Measurements from ENCODE around the gene GTPBP4. TPM values are rescaled to one million over a fixed set of nuclear protein-coding genes. Genes with fewer than 3 reads are reported as not detected.

The GTPBP4 gene
- total RNA-seq, 1 experiment from 2014 or later, result 111 TPM

DNA sequence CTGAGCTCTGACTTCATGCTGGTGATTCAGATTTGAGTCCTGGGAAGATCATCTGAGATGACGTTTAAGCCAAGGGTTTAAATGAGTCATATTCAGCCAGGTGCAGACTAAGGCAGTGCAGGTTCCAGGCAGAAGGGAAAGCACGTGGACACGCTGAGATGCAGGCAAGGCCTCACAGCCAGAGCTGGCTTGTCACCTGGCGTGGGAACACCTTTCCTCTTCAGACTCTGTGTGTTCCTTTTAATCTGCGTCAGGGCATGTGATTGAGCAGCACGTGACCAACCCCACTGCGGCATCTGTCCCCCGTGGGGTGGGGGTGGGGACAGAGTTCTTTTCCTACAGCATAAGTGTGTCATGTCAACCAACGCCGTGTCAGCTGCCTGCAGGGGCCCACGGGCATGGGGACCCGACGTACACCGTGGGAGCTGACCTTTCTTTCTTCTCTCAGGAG is 48.1 kb downstream of the GTPBP4 start:
- H3K27ac ChIP-seq (ENCODE audit: low read depth, low read length), result no peak overlapping the region
- H3K9me2 ChIP-seq (ENCODE audit: insufficient read depth), result no peaks in the 10 kb centered on the region
- no peak for TF ChIP-seq EGR1 (IDR thresholded peaks at IDR 0.05; ENCODE audit: low read depth)
- no peak overlapping the region for H2AFZ ChIP-seq (ENCODE audit: low read depth, low read length, poor library complexity, severe bottlenecking)
- ChIA-PET RAD21 (ENCODE audit: low non-redundant PET in 1 of 2, low total read pairs in 2 of 2, uncharacterized antibody in 2 of 2, unreplicated experiment in 2 of 2) (no interaction called here), POLR2A (no interaction called here), CTCF (no interaction called here)
- no peak overlapping the region for H3K9ac ChIP-seq (ENCODE audit: low read length)
- no peak overlapping the region for H3K4me2 ChIP-seq (ENCODE audit: low read length)
- intact Hi-C loops (cut with micrococcal nuclease), result no loop called here
- no peaks in the 10 kb centered on the region for H3K79me2 ChIP-seq (ENCODE audit: insufficient read depth, low read length)
- ATAC-seq (no peak), DNase-seq (ENCODE audit: low read depth, low spot score) (no peak)
- H3K36me3 ChIP-seq (ENCODE audit: control insufficient read depth in 1 of 2, insufficient read depth in 2 of 2, low read length in 2 of 2), result peaks cover 12 to 14% of the 10 kb centered on the region in 2 experiments
- H3K4me1 ChIP-seq (ENCODE audit: control insufficient read depth in 1 of 2, insufficient read depth in 2 of 2, low read length in 2 of 2), result 0 out of 4 replicates have a peak, but pooled peaks cover 0 to 3% of the 10 kb centered on the region in 2 experiments
- H4K20me1 ChIP-seq (ENCODE audit: insufficient read depth), result no peaks in the 10 kb centered on the region
- no peaks in the 10 kb centered on the region for H3K27me3 ChIP-seq (ENCODE audit: insufficient read depth, low read length)
- no TSS peak for BruUV-seq (replicated peaks)
- no peak overlapping the region for H3K4me3 ChIP-seq (replicated peaks in 1 of 2; ENCODE audit: low read depth in 1 of 2, low read length in 2 of 2)
- H3K9me3 ChIP-seq (ENCODE audit: control insufficient read depth in 1 of 2, insufficient read depth in 1 of 2, low read depth in 1 of 2, low read length in 2 of 2), result no peaks in the 10 kb centered on the region

DNA sequence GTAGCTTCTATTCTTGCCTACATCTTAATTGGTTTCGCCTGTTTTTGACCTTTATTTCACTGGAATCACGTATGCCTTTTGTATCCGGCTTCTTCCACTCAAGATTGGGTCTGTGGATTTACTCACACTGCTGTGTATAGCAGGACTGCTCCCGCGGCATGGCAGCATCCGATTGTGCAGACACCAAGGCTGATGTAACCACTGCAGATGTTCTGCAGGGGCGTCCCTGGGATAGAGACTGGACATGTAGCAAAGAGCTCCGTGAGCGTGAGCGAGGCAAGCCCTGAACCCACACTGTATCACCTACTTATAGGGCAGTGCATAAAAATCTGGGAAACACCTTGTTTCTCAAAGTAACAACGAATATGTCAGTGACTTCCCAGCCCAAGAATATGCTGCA is 48.9 kb downstream of the GTPBP4 start:
- Histone ChIP-seq H2AFZ (ENCODE audit: low read depth, low read length, poor library complexity, severe bottlenecking) (no peak overlapping the region), H3K4me2 (ENCODE audit: low read length) (no peak overlapping the region), H3K4me1 (ENCODE audit: control insufficient read depth in 1 of 2, insufficient read depth in 2 of 2, low read length in 2 of 2) (0 out of 4 replicates have a peak, but pooled peaks cover 0 to 3% of the 10 kb centered on the region in 2 experiments), H3K9me2 (ENCODE audit: insufficient read depth) (no peaks in the 10 kb centered on the region), H3K9ac (ENCODE audit: low read length) (no peak overlapping the region), H3K27me3 (ENCODE audit: insufficient read depth, low read length) (no peaks in the 10 kb centered on the region), H3K4me3 (replicated peaks in 1 of 2; ENCODE audit: low read depth in 1 of 2, low read length in 2 of 2) (no peak overlapping the region), H3K36me3 (ENCODE audit: control insufficient read depth in 1 of 2, insufficient read depth in 2 of 2, low read length in 2 of 2) (peaks cover 14 to 17% of the 10 kb centered on the region in 2 experiments), H4K20me1 (ENCODE audit: insufficient read depth) (no peaks in the 10 kb centered on the region), H3K9me3 (ENCODE audit: control insufficient read depth in 1 of 2, insufficient read depth in 1 of 2, low read depth in 1 of 2, low read length in 2 of 2) (no peaks in the 10 kb centered on the region), H3K27ac (ENCODE audit: low read depth, low read length) (no peak overlapping the region), H3K79me2 (ENCODE audit: insufficient read depth, low read length) (no peaks in the 10 kb centered on the region)
- intact Hi-C loops (cut with micrococcal nuclease), result no loop called here
- ChIA-PET RAD21 (ENCODE audit: low non-redundant PET in 1 of 2, low total read pairs in 2 of 2, uncharacterized antibody in 2 of 2, unreplicated experiment in 2 of 2) (no interaction called here), CTCF (no interaction called here), POLR2A (no interaction called here)
- TF ChIP-seq SIN3A (IDR thresholded peaks at IDR 0.05; ENCODE audit: low read depth), result no peak
- no peak for TF ChIP-seq JUND (IDR thresholded peaks at IDR 0.05)
- TF ChIP-seq POLR2A (IDR thresholded peaks at IDR 0.05; ENCODE audit: borderline replicate concordance, extremely low read depth, insufficient read depth, insufficient read length), result no peak
- TF ChIP-seq EZH2 (IDR thresholded peaks at IDR 0.05), result no peak
- TF ChIP-seq, protein P1, sequence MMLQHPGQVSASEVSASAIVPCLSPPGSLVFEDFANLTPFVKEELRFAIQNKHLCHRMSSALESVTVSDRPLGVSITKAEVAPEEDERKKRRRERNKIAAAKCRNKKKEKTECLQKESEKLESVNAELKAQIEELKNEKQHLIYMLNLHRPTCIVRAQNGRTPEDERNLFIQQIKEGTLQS (IDR thresholded peaks at IDR 0.05), result no peak
- TF ChIP-seq RAD21 (IDR thresholded peaks at IDR 0.05; ENCODE audit: low read depth), result no peak
- TF ChIP-seq TCF7L2 (IDR thresholded peaks at IDR 0.05; ENCODE audit: borderline replicate concordance, extremely low read depth, insufficient read depth, insufficient read length), result no peak
- TF ChIP-seq YY1 (IDR thresholded peaks at IDR 0.05; ENCODE audit: extremely low read depth, insufficient replicate concordance, low read depth, low read length), result no peak
- TF ChIP-seq CEBPB (IDR thresholded peaks at IDR 0.05; ENCODE audit: low read depth), result no peak
- TF ChIP-seq SP1 (IDR thresholded peaks at IDR 0.05; ENCODE audit: low read depth), result no peak
- TF ChIP-seq, protein P2, sequence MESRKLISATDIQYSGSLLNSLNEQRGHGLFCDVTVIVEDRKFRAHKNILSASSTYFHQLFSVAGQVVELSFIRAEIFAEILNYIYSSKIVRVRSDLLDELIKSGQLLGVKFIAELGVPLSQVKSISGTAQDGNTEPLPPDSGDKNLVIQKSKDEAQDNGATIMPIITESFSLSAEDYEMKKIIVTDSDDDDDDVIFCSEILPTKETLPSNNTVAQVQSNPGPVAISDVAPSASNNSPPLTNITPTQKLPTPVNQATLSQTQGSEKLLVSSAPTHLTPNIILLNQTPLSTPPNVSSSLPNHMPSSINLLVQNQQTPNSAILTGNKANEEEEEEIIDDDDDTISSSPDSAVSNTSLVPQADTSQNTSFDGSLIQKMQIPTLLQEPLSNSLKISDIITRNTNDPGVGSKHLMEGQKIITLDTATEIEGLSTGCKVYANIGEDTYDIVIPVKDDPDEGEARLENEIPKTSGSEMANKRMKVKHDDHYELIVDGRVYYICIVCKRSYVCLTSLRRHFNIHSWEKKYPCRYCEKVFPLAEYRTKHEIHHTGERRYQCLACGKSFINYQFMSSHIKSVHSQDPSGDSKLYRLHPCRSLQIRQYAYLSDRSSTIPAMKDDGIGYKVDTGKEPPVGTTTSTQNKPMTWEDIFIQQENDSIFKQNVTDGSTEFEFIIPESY (IDR thresholded peaks at IDR 0.05; ENCODE audit: extremely low read depth, insufficient replicate concordance, low read length), result no peak
- TF ChIP-seq ELF1 (IDR thresholded peaks at IDR 0.05; ENCODE audit: borderline replicate concordance, low read depth), result no peak
- TF ChIP-seq, protein P3, sequence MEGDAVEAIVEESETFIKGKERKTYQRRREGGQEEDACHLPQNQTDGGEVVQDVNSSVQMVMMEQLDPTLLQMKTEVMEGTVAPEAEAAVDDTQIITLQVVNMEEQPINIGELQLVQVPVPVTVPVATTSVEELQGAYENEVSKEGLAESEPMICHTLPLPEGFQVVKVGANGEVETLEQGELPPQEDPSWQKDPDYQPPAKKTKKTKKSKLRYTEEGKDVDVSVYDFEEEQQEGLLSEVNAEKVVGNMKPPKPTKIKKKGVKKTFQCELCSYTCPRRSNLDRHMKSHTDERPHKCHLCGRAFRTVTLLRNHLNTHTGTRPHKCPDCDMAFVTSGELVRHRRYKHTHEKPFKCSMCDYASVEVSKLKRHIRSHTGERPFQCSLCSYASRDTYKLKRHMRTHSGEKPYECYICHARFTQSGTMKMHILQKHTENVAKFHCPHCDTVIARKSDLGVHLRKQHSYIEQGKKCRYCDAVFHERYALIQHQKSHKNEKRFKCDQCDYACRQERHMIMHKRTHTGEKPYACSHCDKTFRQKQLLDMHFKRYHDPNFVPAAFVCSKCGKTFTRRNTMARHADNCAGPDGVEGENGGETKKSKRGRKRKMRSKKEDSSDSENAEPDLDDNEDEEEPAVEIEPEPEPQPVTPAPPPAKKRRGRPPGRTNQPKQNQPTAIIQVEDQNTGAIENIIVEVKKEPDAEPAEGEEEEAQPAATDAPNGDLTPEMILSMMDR (IDR thresholded peaks at IDR 0.05 in 2 of 3, conservative IDR thresholded peaks at IDR 0.05 in 1 of 3; ENCODE audit: borderline replicate concordance in 1 of 3, insufficient read depth in 1 of 3, low read depth in 2 of 3, low read length in 2 of 3), result no peak
- no peak for TF ChIP-seq CBX3 (IDR thresholded peaks at IDR 0.05; ENCODE audit: low read depth)
- no peak for TF ChIP-seq POLR2AphosphoS5 (IDR thresholded peaks at IDR 0.05; ENCODE audit: low read depth, low read length)
- no TSS peak for BruUV-seq (replicated peaks)
- ATAC-seq (no peak), DNase-seq (ENCODE audit: low read depth, low spot score) (no peak)
